Effector CD4-positive, alpha-beta T cell (primary cell): ENCODE data around the gene CLMP.

ENCODE experiments used
- DNase-seq: peaks from one replicate; pipeline ENCODE4 v3.0.0-alpha.2; 2020

The CLMP gene

GRCh38 chr11:123052901-123053721 is 141.9 kb downstream of the CLMP start:
- no peak for DNase-seq

- no peak for DNase-seq
Measured at GRCh38 chr11:123051634-123052033, 143.4 kb downstream of the CLMP start.

- no peak for DNase-seq
Measured at GRCh38 chr11:123051146-123051545, 143.9 kb downstream of the CLMP start.

DNA sequence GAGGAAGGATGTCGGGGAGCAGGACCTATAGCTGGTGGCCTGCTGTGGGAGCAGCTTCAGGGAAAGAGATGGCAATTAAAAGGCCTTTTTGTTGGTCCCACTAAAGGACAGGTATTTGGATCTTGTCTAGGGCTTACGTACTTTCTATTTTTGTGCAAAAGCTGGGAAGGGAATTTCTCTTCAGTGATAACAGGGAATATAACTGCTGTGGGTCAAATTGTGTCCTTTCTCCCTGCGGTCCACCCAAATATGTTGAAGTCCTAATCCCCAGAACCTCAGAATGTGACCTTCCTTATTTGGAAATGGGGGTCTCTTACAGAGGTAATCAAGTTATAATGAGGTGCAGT is 147.1 kb downstream of the CLMP start:
- DNase-seq = no peak

- DNase-seq = no peak
Measured at GRCh38 chr11:123047266-123047946, 147.6 kb downstream of the CLMP start.

- no peak for DNase-seq
Measured at GRCh38 chr11:123046473-123047259, 148.4 kb downstream of the CLMP start.

DNA sequence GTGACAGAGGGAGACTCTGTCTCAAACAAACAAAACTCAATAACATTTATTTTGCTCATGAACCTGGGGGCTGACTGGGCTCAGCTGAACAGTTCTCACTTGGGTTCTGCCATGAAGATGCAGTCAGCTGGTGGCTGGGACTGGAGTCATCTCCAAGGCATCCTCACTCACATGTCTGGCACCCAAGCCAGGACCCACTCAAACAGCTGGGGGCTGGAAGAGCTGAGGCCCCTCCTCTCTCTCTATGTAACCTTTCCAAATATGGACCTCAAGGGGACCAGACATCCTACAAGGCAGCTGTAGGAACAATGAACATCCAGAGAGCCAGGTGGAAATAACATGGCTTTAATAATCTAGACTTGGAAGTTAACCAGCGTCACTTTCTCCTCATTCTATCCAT is 149.9 kb downstream of the CLMP start:
- DNase-seq = no peak

DNA sequence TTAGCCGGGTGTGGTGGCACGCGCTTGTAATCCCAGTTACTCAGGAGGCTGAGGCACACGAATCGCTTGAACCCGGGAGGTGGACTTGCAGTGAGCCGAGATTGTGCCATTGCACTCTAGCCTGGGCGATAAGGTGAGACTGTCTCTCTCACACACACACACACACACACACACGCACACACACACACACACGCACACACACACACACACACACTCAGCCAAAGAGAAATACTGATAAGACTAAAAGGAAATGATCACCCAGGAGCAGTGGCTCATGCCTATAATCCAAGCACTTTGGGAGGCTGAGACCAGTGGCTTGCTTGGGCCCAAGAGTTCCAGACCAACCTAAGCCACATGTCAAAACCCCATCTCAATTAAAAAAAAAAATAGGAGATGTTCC is 153.9 kb downstream of the CLMP start:
- no peak for DNase-seq

DNA sequence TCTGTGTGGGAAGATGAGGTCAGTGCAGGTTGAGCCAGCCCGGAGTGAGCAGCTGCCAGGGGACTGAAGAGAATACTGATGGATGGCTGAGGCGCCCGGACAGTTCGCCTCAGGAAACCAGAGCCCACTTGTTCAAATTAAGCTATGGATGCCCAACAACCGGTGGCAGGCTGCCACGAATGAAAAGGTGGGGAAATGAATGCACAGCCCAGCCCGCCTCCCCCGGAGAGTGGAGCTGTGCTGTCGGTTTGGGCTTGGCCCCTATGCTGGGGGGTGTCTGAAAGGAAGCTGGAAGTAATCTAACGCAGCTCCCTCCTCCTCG is 155.0 kb downstream of the CLMP start:
- DNase-seq = no peak

- no peak for DNase-seq
Measured at GRCh38 chr11:123035831-123036230, 159.2 kb downstream of the CLMP start.

GRCh38 chr11:123034597-123034996 is 160.5 kb downstream of the CLMP start:
- no peak for DNase-seq

GRCh38 chr11:123033895-123034294 is 161.2 kb downstream of the CLMP start:
- no peak for DNase-seq

- DNase-seq = no peak
Measured at GRCh38 chr11:123030517-123030916, 164.5 kb downstream of the CLMP start.

DNA sequence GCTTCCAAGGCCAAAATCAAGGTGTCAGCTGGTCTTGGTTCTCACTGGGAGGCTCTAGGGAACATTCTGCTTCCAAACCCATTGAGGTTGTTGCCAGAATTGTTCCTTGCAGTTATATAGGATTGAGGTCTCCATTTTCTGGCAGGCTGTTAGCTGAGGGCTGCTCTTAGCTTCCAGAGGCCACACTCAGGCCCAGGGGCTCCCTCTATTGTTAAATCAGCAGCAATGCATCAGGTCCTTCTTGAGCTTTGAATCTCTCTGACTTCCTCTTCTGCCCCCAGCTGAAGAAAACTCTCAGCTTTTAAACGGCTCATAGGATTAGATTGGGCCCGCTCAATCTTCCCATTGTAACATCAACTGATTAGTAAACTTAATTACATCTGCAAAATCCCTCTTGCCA is 174.1 kb downstream of the CLMP start:
- no peak for DNase-seq
